T follicular helper cell (primary cell): ENCODE results near the gene ASB9.
"Not testable (repeated sequence)": the region's sequence is repeated elsewhere in the genome, so short reads cannot be mapped to it uniquely, and the experiment has no call there.

ENCODE experiments used
- DNase-seq: peaks from one replicate; pipeline ENCODE4 v3.0.0-alpha.2; 2020; ENCODE audit warnings: low read depth

ASB9 gene

DNA sequence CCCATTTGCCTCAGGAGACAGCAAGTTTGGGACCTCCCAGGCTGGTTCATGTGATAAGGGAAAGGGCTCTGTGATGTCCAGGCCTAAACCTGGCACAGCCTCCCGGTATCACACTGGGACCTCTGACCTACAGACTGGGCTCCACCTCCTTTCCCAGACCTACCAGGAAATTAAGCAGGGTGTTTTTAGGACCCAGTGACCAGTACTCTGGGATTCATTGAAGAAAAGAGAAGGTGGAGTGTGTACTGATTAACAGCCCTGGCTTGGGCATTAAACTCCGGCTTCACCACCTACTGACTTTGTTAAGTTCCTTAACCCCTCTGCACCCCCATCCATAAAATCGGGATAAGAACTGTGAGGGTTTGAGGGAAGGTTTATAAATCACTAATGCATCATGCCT is 28.6 kb downstream of the ASB9 start:
- DNase-seq = no peak

DNA sequence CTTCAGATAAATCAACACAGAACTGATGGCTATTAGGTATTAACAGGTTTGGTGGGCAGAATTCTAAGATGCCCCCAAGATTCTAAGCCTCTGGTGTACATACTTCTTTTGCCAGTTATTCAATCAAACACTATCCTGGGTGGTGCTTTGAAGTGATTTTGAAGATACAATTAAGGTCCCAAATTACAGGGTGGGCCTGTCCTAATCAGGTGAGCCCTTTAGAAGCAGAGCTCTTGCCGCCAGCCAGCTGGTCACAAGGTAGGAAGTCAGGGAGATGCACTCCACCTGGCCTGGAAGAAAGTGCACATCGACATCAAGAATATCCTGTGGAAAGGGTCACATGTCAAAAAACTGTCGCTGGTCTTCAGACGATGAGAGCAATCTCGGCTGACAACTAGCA is 29.5 kb downstream of the ASB9 start:
- no peak for DNase-seq

DNA sequence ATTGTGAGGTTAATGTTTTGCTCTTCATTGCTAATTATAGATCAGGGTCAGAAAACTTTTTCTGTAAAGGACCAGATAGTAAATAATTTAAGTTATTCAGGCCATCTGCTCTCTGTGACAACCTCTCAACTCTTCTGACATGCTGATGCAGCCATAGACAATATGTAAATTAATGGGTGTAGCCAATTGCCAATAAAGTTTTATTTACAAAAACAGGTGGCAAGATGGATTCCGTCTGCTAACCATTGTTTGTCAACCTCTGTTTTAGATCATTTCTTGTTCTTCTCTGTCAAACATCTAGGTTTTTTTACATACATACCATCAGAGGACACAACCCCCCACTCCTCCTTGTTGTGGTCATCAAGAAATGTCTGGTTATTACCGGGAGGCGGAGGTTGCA is 33.7 kb downstream of the ASB9 start:
- no peak for DNase-seq

DNA sequence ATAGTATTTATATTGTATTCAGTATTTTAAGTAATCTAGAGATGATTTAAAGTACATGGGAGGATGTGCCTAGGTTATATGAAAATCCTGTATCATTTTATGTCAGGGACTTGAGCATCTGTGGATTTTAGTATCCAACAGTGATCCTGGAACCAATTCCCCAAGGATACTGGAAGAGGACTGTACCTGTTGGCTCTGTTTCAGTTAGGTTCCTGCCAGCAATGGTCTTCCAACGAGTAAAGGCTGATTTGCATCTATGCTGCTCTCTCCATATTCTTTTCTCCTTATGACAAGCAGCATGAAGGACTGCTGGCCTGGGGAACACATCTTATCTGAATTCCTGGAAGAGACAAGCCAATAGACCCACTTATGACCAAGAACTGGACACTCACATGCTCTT is 34.9 kb downstream of the ASB9 start:
- DNase-seq = no peak

DNA sequence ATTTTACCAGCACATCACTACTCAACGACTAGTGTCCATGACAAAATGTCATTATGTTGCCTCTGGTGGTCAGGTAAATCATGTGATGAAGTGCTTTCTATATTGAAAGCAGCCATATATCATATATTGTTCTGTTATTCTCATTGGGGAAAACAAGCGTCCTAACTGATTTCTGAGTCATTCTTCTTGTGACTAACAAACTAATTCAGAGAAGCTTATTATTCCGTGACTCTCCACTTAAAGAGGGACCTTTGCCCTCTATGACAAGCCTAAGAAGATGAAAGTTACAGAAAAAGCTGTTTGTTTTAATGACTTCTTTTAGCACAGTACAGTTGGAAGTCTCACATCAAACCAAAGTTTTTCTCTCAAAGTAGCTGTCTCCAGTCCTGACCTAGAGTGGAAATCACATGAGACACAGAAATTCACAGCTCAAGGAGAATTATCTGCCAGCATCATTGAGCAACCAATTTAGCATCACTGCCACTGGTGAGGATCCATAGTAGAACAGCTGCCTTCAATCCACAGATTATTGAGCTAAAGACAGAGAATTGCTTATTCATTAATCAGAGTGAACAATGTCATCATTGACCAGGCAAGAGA is 36.4 kb downstream of the ASB9 start:
- no peak for DNase-seq

DNA sequence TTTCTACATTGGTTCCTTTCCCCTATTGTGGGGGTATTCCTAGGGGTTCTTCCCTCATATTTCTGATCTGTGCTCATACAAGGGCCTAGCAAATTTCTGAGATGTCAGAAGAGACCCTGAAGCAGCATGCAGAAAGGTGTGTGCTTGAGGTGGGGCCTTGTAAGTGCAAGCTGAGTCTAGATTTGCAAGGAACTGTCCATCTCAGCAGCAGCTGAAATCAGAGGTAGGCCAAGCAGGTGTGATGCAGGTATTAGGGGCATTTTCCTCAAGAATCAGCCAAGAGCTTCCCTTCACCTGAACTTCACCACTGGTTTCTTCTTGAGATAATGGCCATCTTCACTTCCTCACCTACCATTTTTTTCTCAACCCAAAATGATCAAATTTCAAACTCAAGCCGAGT is 45.1 kb downstream of the ASB9 start:
- DNase-seq = no peak

DNA sequence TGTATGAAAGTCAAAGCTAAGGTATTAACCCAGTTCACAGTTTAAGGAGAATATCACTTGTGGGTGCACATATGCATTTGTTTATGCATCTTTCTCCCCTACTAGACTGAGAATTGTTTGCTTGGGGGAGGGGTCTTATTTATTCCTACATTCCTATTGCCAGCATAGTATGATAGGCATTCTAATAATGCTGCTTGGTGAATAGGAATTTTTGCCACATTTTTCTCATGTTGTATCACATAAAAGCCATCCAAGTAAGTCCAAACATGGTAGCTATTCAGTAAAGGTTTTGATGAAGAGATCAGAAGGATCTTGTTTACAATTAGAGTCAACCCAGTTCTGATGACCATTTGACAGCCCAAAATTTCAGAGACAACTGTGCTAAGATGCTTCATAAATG is 48.6 kb downstream of the ASB9 start:
- no peak for DNase-seq

DNA sequence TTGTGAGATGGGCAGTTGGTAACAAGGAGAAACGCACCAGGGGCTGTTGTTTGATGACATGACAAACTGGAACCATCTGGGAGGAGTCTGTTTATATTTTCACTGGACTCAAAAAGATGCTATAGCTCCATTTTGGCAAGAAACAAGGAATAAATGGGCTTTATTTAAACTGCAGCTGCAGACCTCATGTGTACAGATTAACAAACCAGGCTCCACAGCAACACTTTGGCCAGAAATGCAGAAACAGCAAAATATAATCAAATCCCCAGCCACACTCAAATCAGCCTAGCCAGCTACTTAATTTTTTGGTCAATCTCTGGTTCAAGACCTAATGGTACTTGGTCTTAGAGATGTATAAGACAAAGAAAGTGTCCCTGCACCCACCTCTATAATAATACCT is 52.7 kb downstream of the ASB9 start:
- no peak for DNase-seq

DNA sequence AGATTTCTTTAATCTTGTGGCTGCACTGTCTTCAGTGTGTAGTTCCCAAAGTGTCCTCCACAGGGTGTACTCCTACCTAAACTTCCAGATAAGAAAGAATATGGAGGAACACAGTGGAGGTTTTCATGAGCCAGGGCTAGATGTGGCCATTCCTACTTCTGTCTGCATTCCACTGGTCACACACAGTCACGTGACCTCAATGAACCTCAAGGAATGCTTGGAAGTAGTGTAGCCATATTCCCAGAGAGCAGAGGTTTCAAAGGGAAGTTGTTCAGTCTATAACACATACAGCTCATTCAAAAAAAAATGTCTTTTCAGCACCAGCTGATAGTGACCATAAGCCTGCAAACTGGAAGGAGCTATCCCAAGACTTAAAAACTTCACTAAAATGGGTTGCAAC is 53.6 kb downstream of the ASB9 start:
- DNase-seq = no peak

DNA sequence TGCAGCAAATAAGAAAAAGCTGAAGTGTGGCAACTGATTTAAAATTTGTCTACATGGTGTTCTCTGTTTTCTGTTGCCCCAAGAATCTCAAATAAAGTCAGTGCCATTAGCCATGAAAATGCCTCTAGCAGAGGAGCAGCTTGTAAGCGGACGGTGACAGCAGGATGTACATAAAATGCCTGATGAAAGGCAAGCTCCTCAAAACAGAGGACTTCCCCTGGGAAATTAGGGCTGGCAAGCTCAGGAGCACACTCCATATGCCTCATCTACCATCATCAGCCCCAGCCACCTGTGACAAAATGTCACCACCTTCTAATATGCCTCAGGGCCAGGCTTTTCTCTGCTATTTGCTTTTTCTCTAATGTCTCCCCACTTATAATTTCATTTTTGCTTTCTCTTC is 54.5 kb downstream of the ASB9 start:
- DNase-seq = no peak

DNA sequence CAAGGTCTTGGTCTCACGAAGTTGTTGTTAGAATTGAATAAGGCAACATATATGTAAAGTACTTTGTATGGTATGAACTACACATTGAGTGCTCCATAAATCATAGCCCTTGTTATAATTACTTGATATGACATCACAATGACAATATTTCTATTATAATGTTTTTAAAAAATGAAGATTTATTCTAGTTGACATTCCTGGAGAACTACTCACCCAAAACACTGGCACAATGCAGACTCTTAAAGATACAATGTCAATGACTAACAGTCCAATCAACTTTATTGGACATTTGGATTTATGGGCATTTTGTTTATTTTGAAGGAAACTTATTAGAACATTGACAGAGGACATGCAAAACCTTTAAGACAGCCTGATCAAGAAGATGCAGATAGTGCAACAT is 55.3 kb downstream of the ASB9 start:
- DNase-seq = no peak

DNA sequence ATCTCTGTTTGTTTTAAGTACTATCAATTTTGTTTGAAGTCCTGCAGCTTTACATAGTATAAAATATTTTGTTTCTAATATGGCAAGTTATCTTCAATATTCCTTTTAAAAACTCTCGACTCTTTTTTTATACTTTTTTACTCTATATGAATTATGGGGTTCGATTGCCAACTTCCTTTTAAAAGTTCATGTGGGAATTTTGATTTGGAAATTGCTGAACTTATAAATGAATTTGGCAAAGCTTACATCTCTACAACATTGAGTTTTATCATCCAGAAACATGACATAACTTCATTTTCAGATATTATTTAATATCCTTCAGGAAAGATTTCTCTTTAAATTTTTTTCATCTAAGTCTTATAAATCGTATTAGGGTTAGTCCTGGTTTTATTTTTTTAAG is 60.8 kb downstream of the ASB9 start:
- no peak for DNase-seq

DNA sequence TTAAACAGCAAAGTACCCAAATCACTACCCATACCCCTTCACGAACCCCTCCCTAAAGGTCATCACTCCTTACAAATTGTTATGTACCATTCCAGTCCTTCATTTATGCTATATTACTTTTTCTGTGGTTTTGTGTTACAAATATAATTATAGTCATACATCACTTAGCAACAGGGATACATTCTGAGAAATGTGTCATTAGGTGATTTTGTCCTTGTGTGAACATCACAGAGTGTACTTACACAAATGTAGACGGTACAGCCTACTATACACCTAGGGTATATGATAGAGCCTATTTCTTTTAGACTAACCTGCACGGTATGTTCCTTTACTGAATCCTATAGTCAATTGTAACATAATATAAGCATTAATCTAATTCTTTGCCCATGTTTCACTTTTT is 61.9 kb downstream of the ASB9 start:
- no peak for DNase-seq

DNA sequence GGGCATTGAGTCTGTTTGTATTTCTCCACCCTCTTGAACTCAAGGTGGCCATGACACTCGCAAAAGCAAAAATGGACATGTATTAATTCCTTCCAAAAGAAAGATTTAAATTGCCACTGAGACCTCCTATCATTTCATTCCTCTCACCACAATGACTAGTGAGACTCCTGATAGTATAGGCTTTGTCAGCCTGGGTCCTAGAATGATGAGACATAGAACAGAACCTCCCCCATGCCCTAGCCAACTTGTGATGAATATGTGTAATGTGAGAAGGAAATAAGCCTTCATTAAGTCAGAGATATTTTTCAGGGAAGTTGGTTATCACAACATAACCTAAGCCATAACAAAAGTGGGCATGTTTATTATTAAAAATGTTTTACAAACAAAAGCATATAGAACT is 62.5 kb downstream of the ASB9 start:
- DNase-seq = no peak

DNA sequence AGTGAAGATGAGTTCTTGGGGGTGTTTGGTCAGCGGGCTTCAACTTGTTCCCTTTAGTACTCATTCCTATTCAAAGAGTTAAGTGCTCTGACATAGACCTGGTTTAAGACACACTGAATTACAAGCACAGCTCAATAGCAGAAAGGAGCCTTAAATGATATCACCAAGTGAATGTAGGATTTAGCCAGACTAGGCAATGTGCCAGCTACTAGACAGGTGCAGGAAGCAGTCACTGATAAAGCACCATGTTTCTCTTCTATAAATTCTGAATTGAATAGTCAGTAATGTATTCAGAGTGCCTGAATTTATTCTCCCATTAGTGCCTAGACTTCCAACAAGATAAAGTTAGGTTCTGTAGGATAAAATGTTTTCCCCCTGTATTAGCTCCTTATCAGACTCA is 63.6 kb downstream of the ASB9 start:
- no peak for DNase-seq

DNA sequence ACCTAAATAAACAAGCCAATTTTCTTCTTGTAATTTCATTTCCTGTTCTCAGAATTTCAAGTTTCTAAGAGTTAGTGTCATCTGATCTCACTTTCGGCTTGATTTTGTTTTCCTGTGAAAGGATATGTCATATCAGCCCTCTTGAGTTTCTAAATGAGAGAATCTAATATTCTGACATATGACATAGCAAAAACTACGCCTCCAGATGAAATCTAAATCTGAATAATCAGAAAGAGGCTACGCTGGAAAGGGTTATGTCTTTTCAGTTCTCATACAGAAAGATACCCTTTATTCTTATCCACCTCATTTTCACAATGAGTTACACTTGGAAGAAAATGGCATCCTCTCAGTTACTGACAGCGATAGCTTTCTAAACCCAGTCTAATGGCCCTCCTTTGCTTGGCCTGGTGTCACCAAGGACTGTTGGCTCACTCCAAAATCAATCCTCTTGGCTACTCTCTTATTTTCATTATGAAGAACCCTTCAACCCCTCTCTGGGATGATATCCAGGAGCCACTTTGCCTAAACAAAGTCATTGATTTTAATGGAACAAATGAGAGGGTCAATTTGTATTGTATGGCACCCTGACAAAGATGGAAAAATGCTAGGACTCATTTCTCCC is 65.6 kb downstream of the ASB9 start:
- no peak for DNase-seq

DNA sequence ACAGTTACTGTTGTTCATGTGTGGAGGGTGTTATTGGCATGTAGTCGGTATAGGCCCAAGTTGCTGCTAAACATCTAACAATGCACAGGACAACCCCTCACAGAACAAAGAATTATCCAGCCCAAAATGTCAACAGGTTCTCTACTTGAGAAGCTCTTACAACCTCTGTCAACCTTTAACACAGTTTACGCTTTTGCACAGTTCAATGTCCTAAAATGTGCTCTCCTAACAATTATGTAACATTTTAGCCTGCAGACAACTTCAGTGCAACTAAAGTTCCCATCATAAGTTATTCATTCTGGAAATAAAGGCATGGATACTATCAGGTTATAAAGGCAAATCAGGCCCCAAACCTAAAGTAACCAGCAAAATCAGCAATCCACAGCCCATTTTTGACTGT is 66.2 kb downstream of the ASB9 start:
- DNase-seq = no peak

DNA sequence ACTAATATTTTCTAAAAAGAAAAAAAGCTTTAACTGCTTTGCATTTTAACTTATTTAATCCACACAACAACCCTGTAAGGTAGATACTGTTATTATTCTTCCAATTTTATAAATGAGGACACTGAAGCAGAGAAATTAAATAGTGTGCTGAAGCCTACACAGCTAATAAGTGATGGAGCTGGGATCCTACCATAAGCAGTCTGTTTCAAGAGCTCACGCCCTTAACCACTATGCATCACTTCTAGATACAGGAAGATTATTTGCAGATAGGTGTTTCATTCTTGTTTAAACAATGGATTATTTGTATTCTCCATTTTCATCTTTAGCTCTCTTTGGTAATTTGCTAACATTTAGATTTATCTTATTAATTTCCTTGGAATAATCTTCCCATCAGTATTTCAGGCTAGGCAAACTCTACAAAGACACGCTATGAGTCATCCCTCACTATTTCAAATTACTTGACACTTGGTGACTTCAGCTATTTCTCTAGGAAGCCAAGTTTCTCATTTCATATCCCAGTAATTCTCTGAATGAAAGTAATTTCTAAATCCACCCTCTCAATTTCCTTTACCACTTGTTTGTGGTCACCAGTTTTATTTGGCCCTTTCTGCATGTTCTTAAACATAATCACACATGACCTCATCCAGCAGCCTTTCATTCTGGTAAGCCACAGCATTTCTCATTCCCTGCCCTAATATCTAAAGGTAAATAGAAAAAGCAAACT is 67.3 kb downstream of the ASB9 start:
- DNase-seq = no peak

DNA sequence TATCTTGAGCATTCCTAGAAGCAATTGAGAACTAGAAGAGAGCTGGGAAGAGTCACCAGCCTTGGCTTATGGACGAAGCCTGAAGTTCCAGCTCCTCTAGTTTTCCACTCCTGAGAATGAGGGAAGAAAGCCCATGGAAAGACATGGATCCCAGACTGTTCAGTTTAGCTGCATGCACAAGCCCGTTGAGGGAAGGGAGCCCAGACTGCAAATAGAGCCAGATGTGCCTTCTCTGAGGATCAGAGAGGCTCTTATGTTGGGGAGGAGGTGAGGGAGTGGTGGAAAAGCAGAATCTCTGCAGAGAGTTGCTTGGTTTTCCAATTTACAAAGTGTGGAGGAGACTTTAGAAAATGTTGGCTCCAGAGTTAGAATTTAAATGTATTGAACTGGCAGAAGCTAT is 69.0 kb downstream of the ASB9 start:
- DNase-seq = no peak

DNA sequence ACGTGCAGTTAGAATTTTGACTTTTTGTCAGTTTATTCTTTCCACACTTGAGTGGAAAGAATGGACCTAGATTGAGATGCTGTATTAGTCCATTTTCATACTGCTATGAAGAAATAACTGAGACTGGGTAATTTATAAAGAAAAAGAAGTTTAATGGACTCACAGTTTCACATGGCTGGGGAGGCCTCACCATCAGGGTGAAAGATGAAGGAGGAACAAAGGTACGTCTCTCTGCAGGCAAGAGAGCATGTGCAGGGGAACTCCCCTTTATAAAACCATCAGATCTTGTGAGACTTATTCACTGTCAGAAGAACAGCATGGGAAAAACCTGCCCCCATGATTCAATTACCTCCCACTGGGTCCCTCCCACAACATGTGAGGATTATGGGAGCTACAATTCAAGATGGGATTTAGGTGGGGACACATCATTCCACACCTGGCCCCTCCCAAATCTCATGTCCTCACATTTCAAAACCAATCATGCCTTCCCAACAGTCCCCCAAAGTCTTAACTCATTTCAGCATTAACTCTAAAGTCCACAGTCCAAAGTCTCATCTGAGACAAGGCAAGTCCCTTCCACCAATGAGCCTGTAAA is 71.2 kb downstream of the ASB9 start:
- DNase-seq = not testable (repeated sequence)

DNA sequence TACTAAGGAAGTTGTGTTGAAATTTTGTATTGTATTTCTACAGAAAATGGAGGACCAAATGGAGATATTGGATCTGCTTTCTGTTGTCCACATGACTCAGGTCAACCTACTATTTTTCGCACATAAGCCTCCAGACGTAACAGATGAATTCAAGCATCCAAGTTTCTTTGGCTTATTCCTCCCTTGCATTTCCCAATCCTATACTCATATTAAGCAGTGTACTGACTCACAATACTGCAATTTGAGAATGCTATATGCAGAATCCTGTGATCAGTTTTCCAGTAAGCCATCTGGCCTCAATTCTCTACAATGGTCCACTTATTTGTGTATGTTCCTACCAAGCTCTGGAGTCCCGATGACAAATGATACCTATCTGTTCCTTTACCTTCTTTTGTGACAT is 75.7 kb downstream of the ASB9 start:
- no peak for DNase-seq
